Peyer's patch (tissue), 4 donors: Measurements from ENCODE around the gene HSPA4. TPM values are rescaled to one million over a fixed set of nuclear protein-coding genes. Genes with fewer than 3 reads are reported as not detected.

Experiments used
- DNase-seq, 3 donors: peaks; one replicate each; pipeline ENCODE4 v3.0.0-alpha.2; 2017 to 2019
- H3K27ac ChIP-seq, 4 donors: fragments of 200-600 bp; sonication (generic); one replicate each; pipeline ENCODE4 v1.5.1; 2016 to 2019
- H3K27me3 ChIP-seq, 2 donors: fragments of 200-600 bp; sonication (generic); one replicate each; pipeline ENCODE4 v1.5.1; 2019
- H3K36me3 ChIP-seq, 3 donors: fragments of 200-600 bp; sonication (generic); one replicate each; pipeline ENCODE4 v1.5.1; 2016 to 2019
- H3K4me1 ChIP-seq, 4 donors: fragments of 200-600 bp; sonication (generic); one replicate each; pipeline ENCODE4 v1.5.1; 2016 to 2019
- H3K4me3 ChIP-seq, 4 donors: fragments of 200-600 bp; sonication (generic); 1 replicate in 3 of 4; 2 replicates in 1 of 4; pipeline ENCODE4 v1.5.1; 2016 to 2019; ENCODE audit warnings: mild to moderate bottlenecking in 1 of 4
- H3K9me3 ChIP-seq, 4 donors: fragments of 200-600 bp; sonication (generic); one replicate each; pipeline ENCODE4 v1.5.1; 2016 to 2019; ENCODE audit warnings: mild to moderate bottlenecking in 1 of 4
- POLR2A ChIP-seq, 2 donors: fragments of 450-650 bp; IDR thresholded peaks; one replicate each; pipeline ENCODE4 v1.5.1; 2017; ENCODE audit warnings: antibody characterized with exemption in 2 of 2, mild to moderate bottlenecking in 2 of 2, moderate library complexity in 2 of 2
- small RNA-seq, 2 donors: library from RNA; depleted of rRNA; stranded (forward); fragments of <200 nt; gene quantifications; one replicate each; pipeline ENCODE3, GENCODE V24; 2016
- total RNA-seq, 4 donors: library from RNA; depleted of rRNA; stranded (reverse); fragments of >200 nt; gene quantifications; one replicate each; pipeline ENCODE4 v1.1.0, GENCODE V29; 2016
- TF ChIP-seq, protein P1 (sequence below), 6 experiments: fragments of 450-650 bp in 4 of 6; fragments of 200-600 bp in 2 of 6; sonication (generic) in 1 of 6; IDR thresholded peaks; one replicate each; pipeline ENCODE4 v1.5.1; 2017 to 2019; ENCODE audit warnings: antibody characterized with exemption in 6 of 6, mild to moderate bottlenecking in 3 of 6, moderate library complexity in 1 of 6

HSPA4 gene
- total RNA-seq, 4 donors from 2014 or later: 18.0 to 78.4 (median 41.4) TPM

DNA sequence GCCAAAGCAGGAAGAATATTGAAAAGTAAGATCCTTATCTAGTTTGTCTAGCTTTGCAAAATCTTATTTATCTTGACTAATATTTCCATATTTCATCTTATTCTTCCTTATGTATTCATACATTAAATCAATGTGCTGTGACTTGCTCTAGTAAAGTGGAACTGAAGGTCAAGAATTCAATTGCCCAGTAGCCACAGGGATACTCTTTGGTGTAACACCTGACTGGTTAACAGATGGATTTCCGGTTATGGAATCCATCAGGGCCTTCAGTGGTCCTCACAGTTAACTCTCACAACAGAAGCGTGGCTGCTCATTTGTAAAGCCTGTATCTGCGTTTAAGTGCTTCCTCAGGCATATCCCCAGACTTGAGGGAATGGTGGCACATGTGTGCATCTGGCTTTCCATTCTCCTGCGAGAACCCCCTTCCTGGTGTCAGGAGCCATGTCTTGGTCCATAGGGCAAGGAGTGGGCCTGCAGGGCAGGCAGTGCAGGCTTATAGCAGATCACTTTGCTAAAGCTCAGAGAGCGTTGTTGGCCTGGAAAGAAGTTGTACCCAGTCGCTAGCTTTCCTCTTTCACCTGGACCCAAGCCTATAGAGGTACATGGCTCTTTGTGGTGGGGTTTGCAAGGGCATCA, 99.2 kb downstream of the HSPA4 start:
- Histone ChIP-seq H3K4me3 (no peak overlapping the region), H3K36me3 (no peaks in the 10 kb centered on the region), H3K27ac (no peak overlapping the region), H3K27me3 (no peaks in the 10 kb centered on the region), H3K9me3 (no peaks in the 10 kb centered on the region), H3K4me1 (no peaks in the 10 kb centered on the region)
- no peak for DNase-seq
- no peak for TF ChIP-seq POLR2A (IDR thresholded peaks at IDR 0.05)

DNA sequence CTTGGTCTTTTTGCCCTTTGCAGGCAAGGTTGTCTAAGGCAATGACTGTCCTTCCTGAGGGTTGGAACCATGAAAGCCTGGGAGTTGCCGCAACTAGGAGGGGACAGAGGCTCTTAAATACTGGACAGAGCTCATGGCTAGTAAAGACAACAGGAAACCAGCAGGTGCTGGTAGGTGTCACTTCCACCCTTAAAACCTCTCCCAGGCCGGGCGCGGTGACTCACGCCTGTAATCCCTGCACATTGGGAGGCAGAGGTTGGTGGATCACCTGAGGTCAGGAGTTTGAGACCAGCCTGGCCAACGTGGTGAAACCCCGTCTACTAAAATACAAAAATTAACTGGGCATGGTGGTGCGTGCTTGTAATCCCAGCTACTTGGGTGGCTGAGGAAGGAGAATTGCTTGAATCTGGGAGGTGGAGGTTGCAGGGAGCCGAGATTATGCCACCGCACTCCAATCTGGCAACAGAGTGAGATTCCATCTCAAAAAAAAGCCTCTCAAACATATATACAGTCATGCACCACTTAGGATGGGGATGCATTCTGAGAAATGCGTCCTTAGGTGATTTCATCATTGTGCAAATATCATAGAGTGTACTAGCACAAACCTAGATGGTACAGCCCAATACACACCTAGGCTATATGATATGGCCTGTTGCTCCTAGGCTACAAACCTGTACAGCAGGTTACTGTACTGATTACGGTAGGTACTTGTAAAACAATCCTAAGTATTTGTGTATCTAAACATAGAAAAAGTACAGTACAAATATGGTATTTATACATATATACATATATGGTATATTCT, 102.7 kb downstream of the HSPA4 start:
- Histone ChIP-seq H3K4me3 (no peak overlapping the region), H3K4me1 (no peaks in the 10 kb centered on the region), H3K27me3 (no peaks in the 10 kb centered on the region), H3K36me3 (no peaks in the 10 kb centered on the region), H3K9me3 (no peaks in the 10 kb centered on the region), H3K27ac (no peak overlapping the region)
- TF ChIP-seq, protein P1, sequence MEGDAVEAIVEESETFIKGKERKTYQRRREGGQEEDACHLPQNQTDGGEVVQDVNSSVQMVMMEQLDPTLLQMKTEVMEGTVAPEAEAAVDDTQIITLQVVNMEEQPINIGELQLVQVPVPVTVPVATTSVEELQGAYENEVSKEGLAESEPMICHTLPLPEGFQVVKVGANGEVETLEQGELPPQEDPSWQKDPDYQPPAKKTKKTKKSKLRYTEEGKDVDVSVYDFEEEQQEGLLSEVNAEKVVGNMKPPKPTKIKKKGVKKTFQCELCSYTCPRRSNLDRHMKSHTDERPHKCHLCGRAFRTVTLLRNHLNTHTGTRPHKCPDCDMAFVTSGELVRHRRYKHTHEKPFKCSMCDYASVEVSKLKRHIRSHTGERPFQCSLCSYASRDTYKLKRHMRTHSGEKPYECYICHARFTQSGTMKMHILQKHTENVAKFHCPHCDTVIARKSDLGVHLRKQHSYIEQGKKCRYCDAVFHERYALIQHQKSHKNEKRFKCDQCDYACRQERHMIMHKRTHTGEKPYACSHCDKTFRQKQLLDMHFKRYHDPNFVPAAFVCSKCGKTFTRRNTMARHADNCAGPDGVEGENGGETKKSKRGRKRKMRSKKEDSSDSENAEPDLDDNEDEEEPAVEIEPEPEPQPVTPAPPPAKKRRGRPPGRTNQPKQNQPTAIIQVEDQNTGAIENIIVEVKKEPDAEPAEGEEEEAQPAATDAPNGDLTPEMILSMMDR (IDR thresholded peaks at IDR 0.05): no peak
- no peak for TF ChIP-seq POLR2A (IDR thresholded peaks at IDR 0.05)
- DNase-seq: no peak

DNA sequence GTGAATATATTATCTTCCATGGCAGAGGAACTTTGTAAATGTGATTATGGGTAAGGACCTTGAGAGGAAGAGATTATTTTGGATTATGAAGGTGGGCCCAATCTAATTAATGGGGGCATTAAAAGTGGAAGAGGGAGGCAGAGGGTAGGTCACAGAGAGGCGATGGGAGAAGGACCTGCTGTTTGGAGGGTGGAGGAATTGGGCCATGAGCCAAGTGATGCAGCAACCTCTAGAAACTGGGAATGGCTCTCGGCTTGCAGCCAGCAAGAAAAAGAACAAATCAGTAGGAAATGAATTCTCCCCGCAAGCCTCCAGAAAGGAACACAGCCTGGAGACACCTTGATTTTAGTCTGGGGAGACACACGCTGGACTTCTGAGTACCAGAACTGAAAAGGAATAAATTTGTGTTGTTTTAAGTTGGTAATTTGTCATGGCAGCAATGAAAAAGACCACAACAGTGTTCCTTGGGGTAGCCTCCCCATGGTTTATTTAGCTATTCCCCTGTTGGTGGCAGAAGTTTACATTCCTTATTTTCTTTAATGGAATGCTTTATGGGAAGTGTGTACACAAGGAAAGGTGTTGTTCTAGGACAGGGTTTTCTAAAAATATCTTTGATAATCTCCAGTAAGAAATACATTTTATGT, 103.6 kb downstream of the HSPA4 start:
- DNase-seq: no peak
- Histone ChIP-seq H3K27ac (no peak overlapping the region), H3K4me3 (no peak overlapping the region), H3K36me3 (no peaks in the 10 kb centered on the region), H3K4me1 (no peaks in the 10 kb centered on the region), H3K9me3 (no peaks in the 10 kb centered on the region), H3K27me3 (no peaks in the 10 kb centered on the region)
- TF ChIP-seq POLR2A (IDR thresholded peaks at IDR 0.05): no peak
- TF ChIP-seq, protein P1 (IDR thresholded peaks at IDR 0.05): no peak

Small RNA genes within 50 kb of the gene (small RNA-seq; reads per million reads assigned to genes)
- gene AC113410.1 (0 reads per million in 2 donors), gene AC113410.3 (0 reads per million in 2 donors)

Other genes starting within 250 kb of the HSPA4 start
- gene SOWAHA, start 238.7 kb upstream of the HSPA4 start, total RNA-seq: 100 to 1,000 TPM in 2 of 4 donors, 10 to 100 TPM in 2; 13.2 to 128 (median 97.5) TPM
- 100 to 1,000 TPM in 2 of 4 donors, 10 to 100 TPM in 2; 14.9 to 200 (median 95.3) TPM for gene SHROOM1, start 221.4 kb upstream of the HSPA4 start, total RNA-seq
- gene GDF9, start 185.5 kb upstream of the HSPA4 start, total RNA-seq: under 1 TPM in 1 of 4 donors, not detected in 3; 0.66 TPM
- gene UQCRQ, start 185.4 kb upstream of the HSPA4 start, total RNA-seq: 100 to 1,000 TPM in 3 of 4 donors, 10 to 100 TPM in 1; 71.8 to 366 (median 196) TPM
- gene LEAP2, start 178.3 kb upstream of the HSPA4 start, total RNA-seq: 10 to 100 TPM in 2 of 4 donors, 1 to 10 TPM in 1, not detected in 1; 7.2 to 29.9 (median 20.1) TPM
- gene AFF4, start 88.4 kb upstream of the HSPA4 start, total RNA-seq: 100 to 1,000 TPM in 1 of 4 donors, 10 to 100 TPM in 3; 47.6 to 109 (median 72.6) TPM
- gene ZCCHC10, start 25.5 kb upstream of the HSPA4 start, total RNA-seq: 10 to 100 TPM in 3 of 4 donors, 1 to 10 TPM in 1; 8.3 to 22.0 (median 21.7) TPM